A673 (cell line): ENCODE results near the gene DIS3L2.

ENCODE experiments used
- EZH2 ChIP-seq: fragments of 200-600 bp; sonication (generic); IDR thresholded peaks from 2 replicates; pipeline ENCODE4 v1.6.1; 2017; ENCODE audit warnings: borderline replicate concordance, low read depth, mild to moderate bottlenecking, mixed read lengths, antibody characterized with exemption, low read length; ENCODE audit not compliant: poor library complexity, severe bottlenecking
- TF ChIP-seq, protein P1 (sequence below): fragments of 300-800, 200-600 bp; sonication (generic); conservative IDR thresholded peaks from 2 replicates; pipeline ENCODE4 v1.5.1; 2017; ENCODE audit warnings: low read depth, mild to moderate bottlenecking, antibody characterized with exemption, low read length, moderate library complexity, mixed read lengths

DNA sequence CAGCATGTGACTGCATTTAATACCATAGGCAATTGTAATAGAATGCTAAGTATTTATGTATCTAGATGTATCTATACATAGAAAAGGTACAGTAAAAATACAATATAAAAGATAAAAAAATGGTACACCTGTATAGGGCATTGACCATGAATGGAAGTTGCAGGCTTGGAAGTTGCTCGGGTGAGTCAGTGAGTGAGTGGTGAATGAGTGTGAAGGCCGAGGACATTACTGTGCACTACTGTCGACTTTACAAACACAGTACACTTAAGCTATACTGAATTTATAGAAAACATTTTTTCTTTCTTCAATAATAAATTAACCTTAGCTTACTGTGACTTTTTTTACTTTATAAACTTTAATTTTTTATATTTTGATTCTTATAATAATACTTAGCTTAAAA, 8.9 kb downstream of the DIS3L2 start:
- TF ChIP-seq EZH2 = no peak
- TF ChIP-seq, protein P1, sequence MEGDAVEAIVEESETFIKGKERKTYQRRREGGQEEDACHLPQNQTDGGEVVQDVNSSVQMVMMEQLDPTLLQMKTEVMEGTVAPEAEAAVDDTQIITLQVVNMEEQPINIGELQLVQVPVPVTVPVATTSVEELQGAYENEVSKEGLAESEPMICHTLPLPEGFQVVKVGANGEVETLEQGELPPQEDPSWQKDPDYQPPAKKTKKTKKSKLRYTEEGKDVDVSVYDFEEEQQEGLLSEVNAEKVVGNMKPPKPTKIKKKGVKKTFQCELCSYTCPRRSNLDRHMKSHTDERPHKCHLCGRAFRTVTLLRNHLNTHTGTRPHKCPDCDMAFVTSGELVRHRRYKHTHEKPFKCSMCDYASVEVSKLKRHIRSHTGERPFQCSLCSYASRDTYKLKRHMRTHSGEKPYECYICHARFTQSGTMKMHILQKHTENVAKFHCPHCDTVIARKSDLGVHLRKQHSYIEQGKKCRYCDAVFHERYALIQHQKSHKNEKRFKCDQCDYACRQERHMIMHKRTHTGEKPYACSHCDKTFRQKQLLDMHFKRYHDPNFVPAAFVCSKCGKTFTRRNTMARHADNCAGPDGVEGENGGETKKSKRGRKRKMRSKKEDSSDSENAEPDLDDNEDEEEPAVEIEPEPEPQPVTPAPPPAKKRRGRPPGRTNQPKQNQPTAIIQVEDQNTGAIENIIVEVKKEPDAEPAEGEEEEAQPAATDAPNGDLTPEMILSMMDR = no peak
